Osteoblast (primary cell): Measurements from ENCODE around the gene KRTAP16-1. TPM values are rescaled to one million over a fixed set of nuclear protein-coding genes. Genes with fewer than 3 reads are reported as not detected.

Experiments used
- DNase-seq: peaks from one replicate; pipeline ENCODE4 v3.0.0; 2011; ENCODE audit warnings: low spot score, mixed read lengths; ENCODE audit not compliant: insufficient read length; ENCODE audit errors: missing footprints
- H2AFZ ChIP-seq: 2 replicates; pipeline ENCODE4 v1.6.0; 2011; ENCODE audit warnings: mild to moderate bottlenecking, low read length
- H3K27ac ChIP-seq: 2 replicates; pipeline ENCODE4 v1.5.1; 2011; ENCODE audit warnings: mild to moderate bottlenecking, low read depth, low read length, moderate library complexity
- H3K27me3 ChIP-seq: 2 replicates; pipeline ENCODE4 v1.6.0; 2012; ENCODE audit warnings: mild to moderate bottlenecking, control low read depth, inconsistent platforms, low read length, moderate library complexity; ENCODE audit not compliant: insufficient read depth
- H3K36me3 ChIP-seq: 2 replicates; pipeline ENCODE4 v1.5.1; 2011; ENCODE audit warnings: mild to moderate bottlenecking, low read length, control low read depth, moderate library complexity; ENCODE audit not compliant: insufficient read depth
- H3K4me1 ChIP-seq: 2 replicates; pipeline ENCODE4 v1.5.1; 2011; ENCODE audit warnings: mild to moderate bottlenecking, low read length, control low read depth, moderate library complexity; ENCODE audit not compliant: insufficient read depth
- H3K4me2 ChIP-seq: 2 replicates; pipeline ENCODE4 v1.6.0; 2011; ENCODE audit warnings: mild to moderate bottlenecking, low read length; ENCODE audit not compliant: insufficient read depth
- H3K4me3 ChIP-seq: fragments of 200-600 bp; sonication (generic); 3 replicates; pipeline ENCODE4 v1.5.1; 2012; ENCODE audit warnings: mild to moderate bottlenecking, low read length, inconsistent platforms; ENCODE audit not compliant: insufficient read depth
- H3K79me2 ChIP-seq: 2 replicates; pipeline ENCODE4 v1.6.0; 2012; ENCODE audit warnings: mild to moderate bottlenecking, low read length, control low read depth, inconsistent platforms; ENCODE audit not compliant: insufficient read depth
- H3K9me3 ChIP-seq: 2 replicates; pipeline ENCODE4 v1.5.1; 2011; ENCODE audit warnings: low read depth, low read length, control low read depth
- H4K20me1 ChIP-seq: 2 replicates; pipeline ENCODE4 v1.6.0; 2012; ENCODE audit warnings: mild to moderate bottlenecking, low read length, control low read depth; ENCODE audit not compliant: insufficient read depth
- CTCF ChIP-seq: IDR thresholded peaks from 2 replicates; pipeline ENCODE4 v1.5.1; 2011; ENCODE audit warnings: mild to moderate bottlenecking, low read depth, low read length, moderate library complexity; ENCODE audit errors: extremely low read depth
- total RNA-seq: library from RNA; depleted of rRNA; stranded (reverse); fragments of >200 nt; gene quantifications from 2 replicates; pipeline ENCODE4 v1.2.3, GENCODE V29; 2012

Gene KRTAP16-1
- total RNA-seq, 1 donor, result not detected

GRCh38 chr17:41311111-41311510 is 2.0 kb upstream of the KRTAP16-1 start:
- Histone ChIP-seq H3K4me2 (no peak overlapping the region), H3K4me1 (peaks cover 16% of the 10 kb centered on the region), H3K9me3 (no peaks in the 10 kb centered on the region), H3K27me3 (no peaks in the 10 kb centered on the region), H3K36me3 (no peaks in the 10 kb centered on the region), H4K20me1 (no peaks in the 10 kb centered on the region), H3K4me3 (no peak overlapping the region), H3K79me2 (no peaks in the 10 kb centered on the region), H2AFZ (no peak overlapping the region), H3K27ac (no peak overlapping the region)
- DNase-seq, result no peak
- TF ChIP-seq CTCF, result no peak

GRCh38 chr17:41308251-41308917 is 725 bp downstream of the KRTAP16-1 start:
- Histone ChIP-seq H2AFZ (peak overlapping the region; percentile 83), H3K4me2 (peak overlapping the region; percentile 32), H3K4me1 (peaks cover 11% of the 10 kb centered on the region), H3K27me3 (no peaks in the 10 kb centered on the region), H3K36me3 (no peaks in the 10 kb centered on the region), H3K79me2 (no peaks in the 10 kb centered on the region), H3K4me3 (peak overlapping the region; percentile 38), H4K20me1 (no peaks in the 10 kb centered on the region), H3K9me3 (no peaks in the 10 kb centered on the region), H3K27ac (no peak overlapping the region)
- TF ChIP-seq CTCF, result no peak
- DNase-seq, result peak; percentile 79

- Histone ChIP-seq H2AFZ (peak overlapping the region; percentile 83), H3K27ac (no peak overlapping the region), H3K4me1 (peaks cover 11% of the 10 kb centered on the region), H3K9me3 (no peaks in the 10 kb centered on the region), H3K4me3 (peak overlapping the region; percentile 38), H3K27me3 (no peaks in the 10 kb centered on the region), H3K4me2 (peak overlapping the region; percentile 32), H3K79me2 (no peaks in the 10 kb centered on the region), H4K20me1 (no peaks in the 10 kb centered on the region), H3K36me3 (no peaks in the 10 kb centered on the region)
- no peak for TF ChIP-seq CTCF
- peak; percentile 76 for DNase-seq
These were observed 1.5 kb downstream of the KRTAP16-1 start for GRCh38 chr17:41307647-41308046.

- Histone ChIP-seq H3K36me3 (no peaks in the 10 kb centered on the region), H3K9me3 (no peaks in the 10 kb centered on the region), H2AFZ (no peak overlapping the region), H3K27ac (no peak overlapping the region), H4K20me1 (no peaks in the 10 kb centered on the region), H3K79me2 (no peaks in the 10 kb centered on the region), H3K27me3 (no peaks in the 10 kb centered on the region), H3K4me3 (no peak overlapping the region), H3K4me1 (peaks cover 11% of the 10 kb centered on the region), H3K4me2 (no peak overlapping the region)
- TF ChIP-seq CTCF, result no peak
- no peak for DNase-seq
These were observed 5.0 kb downstream of the KRTAP16-1 start for GRCh38 chr17:41304091-41304490.
